ENCODE data around the gene EML6.

- TF ChIP-seq GATA3 (IDR thresholded peaks at IDR 0.05; ENCODE audit: low read depth, low read length), result no peak
- TF ChIP-seq GATA2 (IDR thresholded peaks at IDR 0.05; ENCODE audit: low read depth, low read length), result no peak
Observed at GRCh38 chr2:54952425-54952824, 229.0 kb downstream of the EML6 start.

Data from SH-SY5Y (cell line).